ENCODE measurements around the gene TTL.
A peak's percentile ranks its signal among the peaks of the same experiment; 100 is the strongest.
"Not testable (repeated sequence)": the region's sequence is repeated elsewhere in the genome, so short reads cannot be mapped to it uniquely, and the experiment has no call there.

TTL gene

GRCh38 chr2:112519506-112519905 lies 37.5 kb downstream of the TTL start:
- Histone ChIP-seq H3K27me3 (ENCODE audit: low read depth) (no peaks in the 10 kb centered on the region), H3K4me3 (no peak overlapping the region), H3K4me1 (no peaks in the 10 kb centered on the region), H3K36me3 (replicated peaks) (peaks cover 64% of the 10 kb centered on the region), H3K9me3 (no peaks in the 10 kb centered on the region; the same call in 1 of the 2 replicates)
- DNase-seq (ENCODE audit: low spot score in 2 of 2) = no peak
- in situ Hi-C loops (cut with MboI; ENCODE audit: low sequenced_read_pairs) = no loop called here

GRCh38 chr2:112520234-112520783 lies 38.4 kb downstream of the TTL start:
- Histone ChIP-seq H3K9me3 (no peaks in the 10 kb centered on the region; the same call in 1 of the 2 replicates), H3K4me3 (no peak overlapping the region), H3K4me1 (no peaks in the 10 kb centered on the region), H3K36me3 (replicated peaks) (peaks cover 56% of the 10 kb centered on the region), H3K27me3 (ENCODE audit: low read depth) (no peaks in the 10 kb centered on the region)
- DNase-seq (ENCODE audit: low spot score in 2 of 2) = no peak
- in situ Hi-C loops (cut with MboI; ENCODE audit: low sequenced_read_pairs) = no loop called here

- Histone ChIP-seq H3K4me1 (no peaks in the 10 kb centered on the region), H3K9me3 (no peaks in the 10 kb centered on the region; the same call in 1 of the 2 replicates), H3K4me3 (no peak overlapping the region), H3K36me3 (replicated peaks) (peaks cover 49% of the 10 kb centered on the region), H3K27me3 (ENCODE audit: low read depth) (no peaks in the 10 kb centered on the region)
- in situ Hi-C loops (cut with MboI; ENCODE audit: low sequenced_read_pairs) = no loop called here
- no peak for DNase-seq (ENCODE audit: low spot score in 2 of 2)
Observed at GRCh38 chr2:112523291-112523777, 41.4 kb downstream of the TTL start.

- H3K4me3 ChIP-seq; in situ Hi-C loops (cut with MboI; ENCODE audit: low sequenced_read_pairs); H3K9me3 ChIP-seq; DNase-seq (ENCODE audit: low spot score in 2 of 2); H3K27me3 ChIP-seq (ENCODE audit: low read depth); H3K4me1 ChIP-seq: not testable (repeated sequence)
- H3K36me3 ChIP-seq (replicated peaks) = peaks cover 57% of the 10 kb centered on the region
Observed at GRCh38 chr2:112524276-112524675, 42.3 kb downstream of the TTL start.

GRCh38 chr2:112528541-112528940 lies 46.6 kb downstream of the TTL start:
- DNase-seq (ENCODE audit: low spot score in 2 of 2) = no peak
- peaks cover 38% of the 10 kb centered on the region for H3K36me3 ChIP-seq (replicated peaks)
- no peaks in the 10 kb centered on the region for H3K4me1 ChIP-seq
- H3K9me3 ChIP-seq = no peaks in the 10 kb centered on the region; the same call in 1 of the 2 replicates
- H3K4me3 ChIP-seq = no peak overlapping the region
- in situ Hi-C loops (cut with MboI; ENCODE audit: low sequenced_read_pairs) = no loop called here
- no peaks in the 10 kb centered on the region for H3K27me3 ChIP-seq (ENCODE audit: low read depth)

GRCh38 chr2:112529757-112530156 lies 47.8 kb downstream of the TTL start:
- Histone ChIP-seq H3K4me1 (no peaks in the 10 kb centered on the region), H3K4me3 (no peak overlapping the region), H3K27me3 (ENCODE audit: low read depth) (no peaks in the 10 kb centered on the region), H3K36me3 (replicated peaks) (peaks cover 31% of the 10 kb centered on the region), H3K9me3 (no peaks in the 10 kb centered on the region; the same call in 1 of the 2 replicates)
- in situ Hi-C loops (cut with MboI; ENCODE audit: low sequenced_read_pairs) = no loop called here
- DNase-seq (ENCODE audit: low spot score in 2 of 2) = no peak

GRCh38 chr2:112530728-112531127 lies 48.8 kb downstream of the TTL start:
- in situ Hi-C loops (cut with MboI; ENCODE audit: low sequenced_read_pairs) = no loop called here
- H3K4me1 ChIP-seq = no peaks in the 10 kb centered on the region
- H3K4me3 ChIP-seq = no peak overlapping the region
- H3K9me3 ChIP-seq = no peaks in the 10 kb centered on the region; the same call in 1 of the 2 replicates
- H3K36me3 ChIP-seq (replicated peaks) = peaks cover 31% of the 10 kb centered on the region
- no peaks in the 10 kb centered on the region for H3K27me3 ChIP-seq (ENCODE audit: low read depth)
- DNase-seq (ENCODE audit: low spot score in 2 of 2) = no peak

- in situ Hi-C loops (cut with MboI; ENCODE audit: low sequenced_read_pairs) = no loop called here
- Histone ChIP-seq H3K27me3 (ENCODE audit: low read depth) (no peaks in the 10 kb centered on the region), H3K9me3 (no peaks in the 10 kb centered on the region; the same call in 1 of the 2 replicates), H3K4me1 (no peaks in the 10 kb centered on the region), H3K4me3 (no peak overlapping the region), H3K36me3 (replicated peaks) (peaks cover 16% of the 10 kb centered on the region)
- DNase-seq (ENCODE audit: low spot score in 2 of 2) = no peak
Observed at GRCh38 chr2:112534826-112535225, 52.9 kb downstream of the TTL start.

- H3K36me3 ChIP-seq (replicated peaks); DNase-seq (ENCODE audit: low spot score in 2 of 2); H3K4me1 ChIP-seq; H3K4me3 ChIP-seq; in situ Hi-C loops (cut with MboI; ENCODE audit: low sequenced_read_pairs); H3K27me3 ChIP-seq (ENCODE audit: low read depth); H3K9me3 ChIP-seq: not testable (repeated sequence)
Observed at GRCh38 chr2:112536665-112537064, 54.7 kb downstream of the TTL start.

- DNase-seq (ENCODE audit: low spot score in 2 of 2) = no peak
- in situ Hi-C loops (cut with MboI; ENCODE audit: low sequenced_read_pairs) = no loop called here
Observed at GRCh38 chr2:112539306-112539705, 57.4 kb downstream of the TTL start.

GRCh38 chr2:112540906-112541305 lies 59.0 kb downstream of the TTL start:
- no peaks in the 10 kb centered on the region; the same call in 1 of the 2 replicates for H3K9me3 ChIP-seq
- in situ Hi-C loops (cut with MboI; ENCODE audit: low sequenced_read_pairs) = no loop called here
- peaks cover 10% of the 10 kb centered on the region for H3K4me1 ChIP-seq
- no peak overlapping the region for H3K4me3 ChIP-seq
- no peak for DNase-seq (ENCODE audit: low spot score in 2 of 2)
- peaks cover 8% of the 10 kb centered on the region for H3K36me3 ChIP-seq (replicated peaks)
- H3K27me3 ChIP-seq (ENCODE audit: low read depth) = no peaks in the 10 kb centered on the region

More at GRCh38 chr2:112539306-112539705, 57.4 kb downstream of the TTL start:
- Histone ChIP-seq H3K4me3 (no peak overlapping the region), H3K9me3 (no peaks in the 10 kb centered on the region; the same call in none of the 2 replicates), H3K36me3 (replicated peaks) (no peaks in the 10 kb centered on the region; the same call in 1 of the 2 replicates), H3K4me1 (no peaks in the 10 kb centered on the region), H3K27me3 (ENCODE audit: low read depth) (no peaks in the 10 kb centered on the region)

- H3K36me3 ChIP-seq (replicated peaks) = peaks cover 12% of the 10 kb centered on the region
- peak overlapping the region; percentile 88 for H3K4me3 ChIP-seq
- no peaks in the 10 kb centered on the region; the same call in 1 of the 2 replicates for H3K9me3 ChIP-seq
- H3K27me3 ChIP-seq (ENCODE audit: low read depth) = no peaks in the 10 kb centered on the region
- peaks cover 10% of the 10 kb centered on the region for H3K4me1 ChIP-seq
- peak; percentile 53 to 81 for DNase-seq (ENCODE audit: low spot score in 2 of 2)
- in situ Hi-C loops (cut with MboI; ENCODE audit: low sequenced_read_pairs) = no loop called here
Observed at GRCh38 chr2:112541315-112542122, 59.6 kb downstream of the TTL start.

GRCh38 chr2:112542123-112542983 lies 60.4 kb downstream of the TTL start, which contains the start of gene POLR1B:
POLR1B (plus strand) TSS chr2:112542465; CDS start chr2:112542495, 30 bp downstream.
- no peaks in the 10 kb centered on the region; the same call in 1 of the 2 replicates for H3K9me3 ChIP-seq
- DNase-seq (ENCODE audit: low spot score in 2 of 2) = peak; percentile 78 to 90
- no peaks in the 10 kb centered on the region for H3K27me3 ChIP-seq (ENCODE audit: low read depth)
- peaks cover 10% of the 10 kb centered on the region for H3K4me1 ChIP-seq
- H3K36me3 ChIP-seq (replicated peaks) = peaks cover 19% of the 10 kb centered on the region
- in situ Hi-C loops (cut with MboI; ENCODE audit: low sequenced_read_pairs) = no loop called here
- H3K4me3 ChIP-seq = peak within 1 kb of the TSS; percentile 88

Measured in HAP-1 (cell line).